AG04449 (cell line): ENCODE data around the gene SLC25A27.
"Not testable (repeated sequence)": the region's sequence is repeated elsewhere in the genome, so short reads cannot be mapped to it uniquely, and the experiment has no call there.

Experiments used
- CTCF ChIA-PET: fragments of 350-600 bp; formaldehyde crosslinking; extraction: SDS; loops from one replicate; lab custom pipeline; 2021; ENCODE audit warnings: antibody characterized with exemption; lab: Yijun Ruan, JAX
- POLR2A ChIA-PET: fragments of 400-600, 350-600 bp; formaldehyde crosslinking; extraction: SDS; loops from one replicate; lab custom pipeline; 2020; ENCODE audit warnings: antibody characterized with exemption, inconsistent platforms; lab: Yijun Ruan, JAX
- DNase-seq: peaks from one replicate; pipeline ENCODE4 v3.0.0-alpha.2; 2010; ENCODE audit warnings: low read depth, low spot score
- H3K4me3 ChIP-seq: 2 replicates; pipeline ENCODE4 v1.5.1; 2011; ENCODE audit warnings: low read depth, mild to moderate bottlenecking, control low read depth, low read length
- CTCF ChIP-seq: IDR thresholded peaks from one replicate; pipeline ENCODE4 v1.5.1; 2011; ENCODE audit warnings: mild to moderate bottlenecking, moderate library complexity, low read length, control low read depth, inconsistent platforms; ENCODE audit not compliant: insufficient read depth; ENCODE audit errors: missing control alignments

The SLC25A27 gene

GRCh38 chr6:46645265-46645664, 7.5 kb upstream of the SLC25A27 start:
- ChIA-PET CTCF (no interaction called here), POLR2A (no interaction called here)
- no peak for DNase-seq
- TF ChIP-seq CTCF, result no peak
- H3K4me3 ChIP-seq, result no peak overlapping the region

GRCh38 chr6:46648108-46648507, 4.7 kb upstream of the SLC25A27 start:
- H3K4me3 ChIP-seq, CTCF ChIA-PET, DNase-seq, POLR2A ChIA-PET: not testable (repeated sequence)

- H3K4me3 ChIP-seq, result no peak overlapping the region
- POLR2A ChIA-PET, result no interaction called here
- no peak for DNase-seq
- no peak for TF ChIP-seq CTCF
- CTCF ChIA-PET, result no interaction called here
Measured at GRCh38 chr6:46648869-46649492, 3.8 kb upstream of the SLC25A27 start.

- POLR2A ChIA-PET, result no interaction called here
- DNase-seq, result no peak
- TF ChIP-seq CTCF, result no peak
- no peak overlapping the region for H3K4me3 ChIP-seq
- CTCF ChIA-PET, result no interaction called here
Measured at GRCh38 chr6:46651006-46651405, 1.8 kb upstream of the SLC25A27 start.

GRCh38 chr6:46651816-46652215, 959 bp upstream of the SLC25A27 start:
- no peak for DNase-seq
- no peak for TF ChIP-seq CTCF
- POLR2A ChIA-PET, result no interaction called here
- CTCF ChIA-PET, result no interaction called here
- no peak overlapping the region for H3K4me3 ChIP-seq

GRCh38 chr6:46652232-46652602, 558 bp upstream of the SLC25A27 start:
- no peak for TF ChIP-seq CTCF
- CTCF ChIA-PET, result no interaction called here
- H3K4me3 ChIP-seq, result peak overlapping the region; percentile 70
- POLR2A ChIA-PET, result no interaction called here
- no peak for DNase-seq

- no peak for TF ChIP-seq CTCF
- DNase-seq, result no peak
- peak overlapping the region; percentile 70 for H3K4me3 ChIP-seq
- CTCF ChIA-PET, result no interaction called here
- POLR2A ChIA-PET, result no interaction called here
Measured at GRCh38 chr6:46653439-46654195, 842 bp downstream of the SLC25A27 start.
